ENCODE data around the gene PDE8A.

DNA sequence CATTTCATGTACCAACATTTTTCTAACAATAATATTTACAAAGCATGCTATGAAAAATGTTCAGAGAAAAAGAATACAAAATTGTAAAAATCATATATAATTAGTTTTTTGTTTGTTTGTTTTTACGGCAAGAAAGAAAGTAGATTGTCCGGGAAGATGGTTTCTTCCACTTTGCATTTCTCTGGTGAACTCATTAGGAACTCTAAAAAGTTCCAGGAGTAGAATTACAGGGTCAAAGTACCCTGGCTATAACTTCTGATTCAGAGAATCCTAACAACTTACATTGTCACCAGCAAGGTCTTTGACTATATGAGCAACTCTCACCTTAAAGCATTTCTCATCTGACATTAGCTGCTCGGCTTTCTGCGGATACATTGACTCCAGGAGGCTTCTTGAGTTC lies 196.7 kb downstream of the PDE8A start:
- TF ChIP-seq, protein P1, sequence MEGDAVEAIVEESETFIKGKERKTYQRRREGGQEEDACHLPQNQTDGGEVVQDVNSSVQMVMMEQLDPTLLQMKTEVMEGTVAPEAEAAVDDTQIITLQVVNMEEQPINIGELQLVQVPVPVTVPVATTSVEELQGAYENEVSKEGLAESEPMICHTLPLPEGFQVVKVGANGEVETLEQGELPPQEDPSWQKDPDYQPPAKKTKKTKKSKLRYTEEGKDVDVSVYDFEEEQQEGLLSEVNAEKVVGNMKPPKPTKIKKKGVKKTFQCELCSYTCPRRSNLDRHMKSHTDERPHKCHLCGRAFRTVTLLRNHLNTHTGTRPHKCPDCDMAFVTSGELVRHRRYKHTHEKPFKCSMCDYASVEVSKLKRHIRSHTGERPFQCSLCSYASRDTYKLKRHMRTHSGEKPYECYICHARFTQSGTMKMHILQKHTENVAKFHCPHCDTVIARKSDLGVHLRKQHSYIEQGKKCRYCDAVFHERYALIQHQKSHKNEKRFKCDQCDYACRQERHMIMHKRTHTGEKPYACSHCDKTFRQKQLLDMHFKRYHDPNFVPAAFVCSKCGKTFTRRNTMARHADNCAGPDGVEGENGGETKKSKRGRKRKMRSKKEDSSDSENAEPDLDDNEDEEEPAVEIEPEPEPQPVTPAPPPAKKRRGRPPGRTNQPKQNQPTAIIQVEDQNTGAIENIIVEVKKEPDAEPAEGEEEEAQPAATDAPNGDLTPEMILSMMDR (conservative IDR thresholded peaks at IDR 0.05; ENCODE audit: low read depth, low read length) = no peak
- TF ChIP-seq EZH2 (IDR thresholded peaks at IDR 0.05; ENCODE audit: low read length, unreplicated experiment) = no peak

Measured in PC-3 (cell line).